GM12891 (cell line): ENCODE data around the gene FNDC3B.

Experiments
- PAX5 ChIP-seq: IDR thresholded peaks from 2 replicates; pipeline ENCODE4 v1.6.1; 2011; ENCODE audit warnings: low read length, moderate library complexity, mild to moderate bottlenecking; ENCODE audit not compliant: insufficient read depth, severe bottlenecking
- POLR2A ChIP-seq: IDR thresholded peaks from 2 replicates; pipeline ENCODE4 v1.6.1; 2011; ENCODE audit warnings: low read depth, low read length, control low read depth
- POLR2AphosphoS5 ChIP-seq: IDR thresholded peaks from 2 replicates; pipeline ENCODE4 v1.6.1; 2011; ENCODE audit warnings: low read depth, low read length, control low read depth
- POU2F2 ChIP-seq: IDR thresholded peaks from 2 replicates; pipeline ENCODE4 v1.6.1; 2011; ENCODE audit warnings: low read depth, mild to moderate bottlenecking, control low read depth, low read length, moderate library complexity
- SPI1 ChIP-seq: IDR thresholded peaks from 2 replicates; pipeline ENCODE4 v1.6.1; 2011; ENCODE audit warnings: low read depth, low read length, control low read depth
- TAF1 ChIP-seq: IDR thresholded peaks from 2 replicates; pipeline ENCODE4 v1.6.1; 2011; ENCODE audit warnings: low read depth, low read length, control low read depth

DNA sequence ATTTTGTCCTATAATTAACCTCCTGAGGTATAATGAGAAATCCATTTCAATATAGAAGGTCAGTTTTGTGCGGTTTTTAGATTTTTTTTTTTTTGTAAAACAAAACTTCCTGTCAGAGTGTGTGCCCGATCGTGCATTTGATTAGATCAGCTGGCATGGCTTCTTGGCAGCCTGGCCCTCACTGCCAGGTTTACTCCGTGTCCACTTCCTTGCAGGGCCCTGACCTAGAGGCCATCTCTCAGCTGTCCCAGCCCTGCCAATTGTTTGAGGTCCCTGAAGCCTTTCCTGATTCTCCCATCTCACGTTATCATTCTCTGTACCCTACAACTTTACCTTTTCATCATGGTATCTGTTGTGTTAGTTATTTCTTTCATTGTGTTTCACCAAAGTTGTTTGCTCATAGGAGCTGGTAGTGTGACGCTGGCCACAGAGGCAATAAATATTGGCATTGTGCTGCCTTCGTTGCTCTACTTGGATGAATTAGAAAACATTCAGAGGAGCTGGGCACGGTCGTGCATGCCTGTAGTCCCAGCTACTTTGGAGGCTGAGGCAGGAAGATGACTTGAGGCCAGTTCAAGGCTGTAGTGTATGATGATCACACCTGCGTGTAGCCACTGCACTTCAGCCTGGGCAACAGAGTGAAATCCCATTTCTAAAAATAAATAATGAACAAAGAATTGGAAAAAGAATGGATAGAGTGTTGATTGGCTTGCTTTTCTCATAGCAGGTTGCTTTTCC, 206.9 kb downstream of the FNDC3B start:
- no peak for TF ChIP-seq POLR2AphosphoS5
- TF ChIP-seq POU2F2 = no peak
- no peak for TF ChIP-seq POLR2A
- TF ChIP-seq TAF1 = no peak
- no peak for TF ChIP-seq SPI1
- no peak for TF ChIP-seq PAX5
